GM12891 (cell line): Measurements from ENCODE around the gene DDN.

Experiments used
- PAX5 ChIP-seq: IDR thresholded peaks from 2 replicates; pipeline ENCODE4 v1.6.1; 2011; ENCODE audit warnings: low read length, moderate library complexity, mild to moderate bottlenecking; ENCODE audit not compliant: insufficient read depth, severe bottlenecking
- POLR2A ChIP-seq: IDR thresholded peaks from 2 replicates; pipeline ENCODE4 v1.6.1; 2011; ENCODE audit warnings: low read depth, low read length, control low read depth
- POLR2AphosphoS5 ChIP-seq: IDR thresholded peaks from 2 replicates; pipeline ENCODE4 v1.6.1; 2011; ENCODE audit warnings: low read depth, low read length, control low read depth
- POU2F2 ChIP-seq: IDR thresholded peaks from 2 replicates; pipeline ENCODE4 v1.6.1; 2011; ENCODE audit warnings: low read depth, mild to moderate bottlenecking, control low read depth, low read length, moderate library complexity
- SPI1 ChIP-seq: IDR thresholded peaks from 2 replicates; pipeline ENCODE4 v1.6.1; 2011; ENCODE audit warnings: low read depth, low read length, control low read depth
- TAF1 ChIP-seq: IDR thresholded peaks from 2 replicates; pipeline ENCODE4 v1.6.1; 2011; ENCODE audit warnings: low read depth, low read length, control low read depth

GRCh38 chr12:49044660-49045059 lies 45.5 kb upstream of the DDN start:
- TF ChIP-seq POLR2A (no peak), POLR2AphosphoS5 (no peak), TAF1 (no peak), SPI1 (no peak), POU2F2 (no peak), PAX5 (no peak)
